ENCODE data around the gene CLTCL1. TPM values are rescaled to one million over a fixed set of nuclear protein-coding genes. Genes with fewer than 3 reads are reported as not detected.

CLTCL1 gene
- total and polyA plus RNA-seq, 9 of the 15 experiments (the other 6 are each of a cell fraction or from before 2014, with no cell fraction given): 1.1 to 11.7 (median 5.0) TPM

DNA sequence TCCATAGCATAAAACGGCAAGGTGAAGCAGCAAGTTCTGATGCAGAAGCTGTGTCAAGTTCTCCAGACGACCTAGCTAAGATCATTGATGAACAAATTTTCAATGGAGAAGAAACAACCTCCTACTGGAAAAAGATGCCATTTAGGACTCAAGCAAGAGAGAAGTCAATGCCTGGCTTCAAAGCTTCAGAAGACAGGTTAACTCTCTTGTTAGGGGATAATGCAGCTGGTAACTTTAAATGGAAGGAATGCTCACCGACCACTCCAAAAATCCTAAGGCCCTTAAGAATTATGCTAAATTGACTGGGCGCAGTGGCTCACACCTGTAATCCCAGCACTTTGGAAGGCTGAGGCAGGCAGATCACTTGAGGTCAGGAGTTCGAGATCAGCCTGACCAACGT is 31.3 kb downstream of the CLTCL1 start:
- no peaks in the 10 kb centered on the region for H4K20me1 ChIP-seq (replicated peaks; ENCODE audit: control insufficient read depth, insufficient read depth, low read length)
- H3K4me2 ChIP-seq (ENCODE audit: insufficient read depth, low read length): peak overlapping the region; percentile 69
- H3K27ac ChIP-seq (ENCODE audit: extremely low read depth, low read depth, low read length): no peak overlapping the region
- FAIRE-seq: no peak
- TF ChIP-seq, protein P1, sequence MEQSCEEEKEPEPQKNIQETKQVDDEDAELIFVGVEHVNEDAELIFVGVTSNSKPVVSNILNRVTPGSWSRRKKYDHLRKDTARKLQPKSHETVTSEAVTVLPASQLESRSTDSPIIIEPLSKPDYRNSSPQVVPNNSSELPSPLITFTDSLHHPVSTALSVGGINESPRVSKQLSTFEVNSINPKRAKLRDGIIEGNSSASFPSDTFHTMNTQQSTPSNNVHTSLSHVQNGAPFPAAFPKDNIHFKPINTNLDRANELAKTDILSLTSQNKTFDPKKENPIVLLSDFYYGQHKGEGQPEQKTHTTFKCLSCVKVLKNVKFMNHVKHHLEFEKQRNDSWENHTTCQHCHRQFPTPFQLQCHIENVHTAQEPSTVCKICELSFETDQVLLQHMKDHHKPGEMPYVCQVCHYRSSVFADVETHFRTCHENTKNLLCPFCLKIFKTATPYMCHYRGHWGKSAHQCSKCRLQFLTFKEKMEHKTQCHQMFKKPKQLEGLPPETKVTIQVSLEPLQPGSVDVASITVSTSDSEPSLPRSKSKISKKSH (CRISPR knock-in tag; IDR thresholded peaks at IDR 0.05): 0 out of 2 replicates have a peak, but pooled peaks have one; percentile 0
- TF ChIP-seq KHSRP (IDR thresholded peaks at IDR 0.05): no peak
- TF ChIP-seq MYC (IDR thresholded peaks at IDR 0.05; ENCODE audit: low read depth, low read length): no peak
- 0 out of 2 replicates have a peak, but pooled peaks have one; percentile 28 for TF ChIP-seq MYC (CRISPR knock-in tag; IDR thresholded peaks at IDR 0.05; ENCODE audit: borderline replicate concordance, low read depth)
- TF ChIP-seq, protein P2, sequence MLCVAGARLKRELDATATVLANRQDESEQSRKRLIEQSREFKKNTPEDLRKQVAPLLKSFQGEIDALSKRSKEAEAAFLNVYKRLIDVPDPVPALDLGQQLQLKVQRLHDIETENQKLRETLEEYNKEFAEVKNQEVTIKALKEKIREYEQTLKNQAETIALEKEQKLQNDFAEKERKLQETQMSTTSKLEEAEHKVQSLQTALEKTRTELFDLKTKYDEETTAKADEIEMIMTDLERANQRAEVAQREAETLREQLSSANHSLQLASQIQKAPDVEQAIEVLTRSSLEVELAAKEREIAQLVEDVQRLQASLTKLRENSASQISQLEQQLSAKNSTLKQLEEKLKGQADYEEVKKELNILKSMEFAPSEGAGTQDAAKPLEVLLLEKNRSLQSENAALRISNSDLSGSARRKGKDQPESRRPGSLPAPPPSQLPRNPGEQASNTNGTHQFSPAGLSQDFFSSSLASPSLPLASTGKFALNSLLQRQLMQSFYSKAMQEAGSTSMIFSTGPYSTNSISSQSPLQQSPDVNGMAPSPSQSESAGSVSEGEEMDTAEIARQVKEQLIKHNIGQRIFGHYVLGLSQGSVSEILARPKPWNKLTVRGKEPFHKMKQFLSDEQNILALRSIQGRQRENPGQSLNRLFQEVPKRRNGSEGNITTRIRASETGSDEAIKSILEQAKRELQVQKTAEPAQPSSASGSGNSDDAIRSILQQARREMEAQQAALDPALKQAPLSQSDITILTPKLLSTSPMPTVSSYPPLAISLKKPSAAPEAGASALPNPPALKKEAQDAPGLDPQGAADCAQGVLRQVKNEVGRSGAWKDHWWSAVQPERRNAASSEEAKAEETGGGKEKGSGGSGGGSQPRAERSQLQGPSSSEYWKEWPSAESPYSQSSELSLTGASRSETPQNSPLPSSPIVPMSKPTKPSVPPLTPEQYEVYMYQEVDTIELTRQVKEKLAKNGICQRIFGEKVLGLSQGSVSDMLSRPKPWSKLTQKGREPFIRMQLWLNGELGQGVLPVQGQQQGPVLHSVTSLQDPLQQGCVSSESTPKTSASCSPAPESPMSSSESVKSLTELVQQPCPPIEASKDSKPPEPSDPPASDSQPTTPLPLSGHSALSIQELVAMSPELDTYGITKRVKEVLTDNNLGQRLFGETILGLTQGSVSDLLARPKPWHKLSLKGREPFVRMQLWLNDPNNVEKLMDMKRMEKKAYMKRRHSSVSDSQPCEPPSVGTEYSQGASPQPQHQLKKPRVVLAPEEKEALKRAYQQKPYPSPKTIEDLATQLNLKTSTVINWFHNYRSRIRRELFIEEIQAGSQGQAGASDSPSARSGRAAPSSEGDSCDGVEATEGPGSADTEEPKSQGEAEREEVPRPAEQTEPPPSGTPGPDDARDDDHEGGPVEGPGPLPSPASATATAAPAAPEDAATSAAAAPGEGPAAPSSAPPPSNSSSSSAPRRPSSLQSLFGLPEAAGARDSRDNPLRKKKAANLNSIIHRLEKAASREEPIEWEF (CRISPR knock-in tag; IDR thresholded peaks at IDR 0.05): 0 out of 2 replicates have a peak, but pooled peaks have one; percentile 34
- TF ChIP-seq ZFP1 (CRISPR knock-in tag; IDR thresholded peaks at IDR 0.05): peak; percentile 90
- no peak for TF ChIP-seq NFE2 (IDR thresholded peaks at IDR 0.05; ENCODE audit: low read depth)
- TF ChIP-seq, protein P3, sequence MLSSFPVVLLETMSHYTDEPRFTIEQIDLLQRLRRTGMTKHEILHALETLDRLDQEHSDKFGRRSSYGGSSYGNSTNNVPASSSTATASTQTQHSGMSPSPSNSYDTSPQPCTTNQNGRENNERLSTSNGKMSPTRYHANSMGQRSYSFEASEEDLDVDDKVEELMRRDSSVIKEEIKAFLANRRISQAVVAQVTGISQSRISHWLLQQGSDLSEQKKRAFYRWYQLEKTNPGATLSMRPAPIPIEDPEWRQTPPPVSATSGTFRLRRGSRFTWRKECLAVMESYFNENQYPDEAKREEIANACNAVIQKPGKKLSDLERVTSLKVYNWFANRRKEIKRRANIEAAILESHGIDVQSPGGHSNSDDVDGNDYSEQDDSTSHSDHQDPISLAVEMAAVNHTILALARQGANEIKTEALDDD (IDR thresholded peaks at IDR 0.05): 0 out of 2 replicates have a peak, but pooled peaks have one; percentile 43
- no peak for TF ChIP-seq NR2C2 (CRISPR knock-in tag; IDR thresholded peaks at IDR 0.05)
- 0 out of 2 replicates have a peak, but pooled peaks have one; percentile 9 for TF ChIP-seq NR2C2 (tag; IDR thresholded peaks at IDR 0.05)
- TF ChIP-seq, protein P4, sequence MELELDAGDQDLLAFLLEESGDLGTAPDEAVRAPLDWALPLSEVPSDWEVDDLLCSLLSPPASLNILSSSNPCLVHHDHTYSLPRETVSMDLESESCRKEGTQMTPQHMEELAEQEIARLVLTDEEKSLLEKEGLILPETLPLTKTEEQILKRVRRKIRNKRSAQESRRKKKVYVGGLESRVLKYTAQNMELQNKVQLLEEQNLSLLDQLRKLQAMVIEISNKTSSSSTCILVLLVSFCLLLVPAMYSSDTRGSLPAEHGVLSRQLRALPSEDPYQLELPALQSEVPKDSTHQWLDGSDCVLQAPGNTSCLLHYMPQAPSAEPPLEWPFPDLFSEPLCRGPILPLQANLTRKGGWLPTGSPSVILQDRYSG (tag; conservative IDR thresholded peaks at IDR 0.05; ENCODE audit: low read depth): 0 out of 2 replicates have a peak, but pooled peaks have one; percentile 1
- TF ChIP-seq FOXJ2 (tag; IDR thresholded peaks at IDR 0.05): peak; percentile 19; the same call in 1 of the 2 replicates
- H3K36me3 ChIP-seq (ENCODE audit: control insufficient read depth, insufficient read depth, low read length): no peaks in the 10 kb centered on the region
- intact Hi-C loops (cut with micrococcal nuclease) (no loop called here), in situ Hi-C loops (cut with MboI) (no loop called here)
- peak overlapping the region in 1 of 2 experiments; percentile 13; a peak in 2 of 4 replicates for H3K9ac ChIP-seq (ENCODE audit: insufficient read depth in 1 of 2, low read depth in 2 of 2, low read length in 2 of 2)
- peaks cover 0 to 9% of the 10 kb centered on the region in 2 experiments; a peak in 1 of 5 replicates for H3K4me1 ChIP-seq (replicated peaks in 1 of 2; ENCODE audit: control insufficient read depth in 2 of 2, insufficient read depth in 2 of 2, low read length in 2 of 2)
- ATAC-seq: no peak
- H3K27me3 ChIP-seq (ENCODE audit: control insufficient read depth in 2 of 2, insufficient read depth in 2 of 2, low read length in 2 of 2): no peaks in the 10 kb centered on the region
- no peaks in the 10 kb centered on the region for H3K79me2 ChIP-seq (ENCODE audit: control insufficient read depth, insufficient read depth, low read length)
- WGBS (ENCODE audit: insufficient coverage, low coverage, missing lambda C conversion rate): 44% methylated on average over 6 of the region's 6 CpGs
- H2AFZ ChIP-seq (ENCODE audit: low read depth, low read length): peak overlapping the region; percentile 82
- H3K9me3 ChIP-seq (replicated peaks; ENCODE audit: control insufficient read depth, insufficient read depth, low read depth, low read length): peaks cover 4% of the 10 kb centered on the region
- CTCF ChIA-PET (ENCODE audit: low intra/inter-chr PET ratio): no interaction called here
- H3K9me1 ChIP-seq (ENCODE audit: control insufficient read depth, insufficient read depth, low read length): no peaks in the 10 kb centered on the region
- no peak overlapping the region for H3K4me3 ChIP-seq
- POLR2A ChIA-PET: interaction anchor here (0.6 to 1.5 kb wide), 11 partner anchors 9 to 81 kb away, joined by 3 to 8 read pairs (median 3); no protein-coding TSS in a partner anchor
- no TSS peak for BruUV-seq (replicated peaks)
- DNase-seq (ENCODE audit: extremely low read depth in 1 of 4, low spot score in 3 of 4): peak in 1 of 4 experiments; percentile 9
